NCI-H1694 (cell line): ENCODE results near the gene ARHGDIB.
A peak's percentile ranks its signal among the peaks of the same experiment; 100 is the strongest.

ENCODE experiments used
- DNase-seq: peaks from one replicate; lab custom pipeline; 2025; lab: John Stamatoyannopoulos, UW

Gene ARHGDIB

DNA sequence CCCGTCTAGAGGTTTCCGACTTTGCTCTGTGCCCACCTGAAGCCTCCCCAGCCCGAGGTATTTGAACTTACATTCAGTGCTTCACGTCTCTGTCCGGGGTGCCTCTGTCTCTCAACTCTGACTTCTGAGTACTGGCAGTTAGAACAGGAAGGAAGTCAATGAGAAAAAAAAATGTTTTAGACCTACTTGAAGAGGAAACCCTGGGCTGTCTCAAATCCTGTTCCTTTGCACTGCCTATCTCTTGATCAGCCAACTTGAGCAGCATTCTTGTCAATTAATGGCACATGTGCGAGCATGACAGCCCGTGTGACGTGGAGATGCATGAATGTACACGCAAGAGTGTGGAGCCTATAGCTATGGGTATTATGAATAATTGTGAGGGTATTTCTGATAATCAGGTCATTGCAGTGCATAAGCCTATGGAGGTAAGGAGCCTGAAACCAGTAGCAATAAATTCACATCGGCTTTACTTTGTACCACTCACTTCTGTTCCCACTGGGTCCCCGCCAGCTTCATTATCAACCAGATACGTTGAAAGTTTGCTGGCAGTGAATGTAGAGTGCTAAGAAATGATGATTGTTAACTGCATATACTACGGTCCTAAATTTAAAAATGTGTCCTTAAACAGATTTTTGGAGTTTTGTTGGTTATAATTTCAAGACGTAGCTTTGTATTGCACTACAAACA is at the start of gene ARHGDIB:
TSS of gene ARHGDIB (minus strand) at position 136 of the 687 bp plus-strand sequence. CDS start 10,889 bp downstream, outside the sequence.
- DNase-seq: no peak

DNA sequence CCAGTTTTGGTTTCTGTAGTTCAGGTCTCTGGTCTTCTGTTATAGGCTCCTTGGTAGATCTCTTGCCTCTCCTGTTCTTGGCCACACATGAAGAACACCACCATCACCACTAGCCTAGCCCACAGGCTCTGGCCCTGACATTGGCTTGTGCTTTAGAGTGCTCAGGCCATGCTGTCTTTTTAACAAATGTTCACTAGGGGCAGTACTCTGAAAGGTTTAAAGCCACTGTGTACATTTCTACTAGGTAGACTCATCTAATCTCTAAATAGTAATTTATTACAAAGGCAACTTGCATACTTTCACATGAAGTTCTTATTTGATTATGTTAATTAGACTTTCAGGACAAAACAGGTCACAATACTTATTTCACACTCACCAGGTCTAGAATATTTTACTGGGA is 49.8 kb upstream of the ARHGDIB start:
- no peak for DNase-seq

- DNase-seq: no peak
Observed at GRCh38 chr12:15007551-15007950, 46.1 kb upstream of the ARHGDIB start.

DNA sequence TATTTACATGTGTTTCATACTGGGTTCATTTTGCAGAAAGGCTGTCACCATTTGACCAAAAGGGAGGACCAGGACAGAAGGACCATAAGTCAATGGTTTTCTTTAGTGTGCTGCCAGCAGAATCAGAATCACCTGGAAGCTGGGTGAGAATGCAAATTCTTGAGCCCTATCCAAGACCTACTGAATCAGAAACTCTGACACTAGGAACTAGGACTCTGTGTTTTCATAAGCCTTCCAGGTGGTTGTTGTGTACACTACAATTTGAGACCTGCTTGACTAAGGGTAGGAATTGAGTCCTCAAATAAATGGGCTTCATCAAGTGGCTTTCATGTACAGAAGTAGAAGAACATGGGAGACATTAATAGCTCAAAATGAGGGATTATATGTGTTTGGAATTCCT is 43.7 kb upstream of the ARHGDIB start:
- no peak for DNase-seq

DNA sequence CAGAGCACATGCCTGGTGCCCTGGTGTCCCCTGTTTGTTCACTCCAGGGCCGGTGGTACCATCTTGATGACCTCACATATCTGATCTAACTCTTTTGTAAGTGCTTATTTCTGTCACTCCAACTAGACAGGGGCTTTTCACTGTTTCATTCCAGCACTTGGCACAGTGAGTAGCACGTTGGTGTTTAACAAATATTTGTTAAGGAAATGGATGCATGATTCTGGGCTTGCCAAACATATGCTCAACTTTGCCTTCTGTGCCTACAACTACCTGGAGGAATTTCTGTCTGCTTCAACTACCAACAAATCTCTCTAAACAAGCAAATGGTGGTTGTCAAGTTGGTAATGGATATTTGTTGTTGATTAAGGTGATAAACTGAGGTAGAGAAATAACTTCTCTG is 43.0 kb upstream of the ARHGDIB start:
- DNase-seq: no peak

GRCh38 chr12:15001733-15002382 is 40.5 kb upstream of the ARHGDIB start:
- DNase-seq: no peak

- DNase-seq: no peak
Observed at GRCh38 chr12:15000575-15000974, 39.2 kb upstream of the ARHGDIB start.

DNA sequence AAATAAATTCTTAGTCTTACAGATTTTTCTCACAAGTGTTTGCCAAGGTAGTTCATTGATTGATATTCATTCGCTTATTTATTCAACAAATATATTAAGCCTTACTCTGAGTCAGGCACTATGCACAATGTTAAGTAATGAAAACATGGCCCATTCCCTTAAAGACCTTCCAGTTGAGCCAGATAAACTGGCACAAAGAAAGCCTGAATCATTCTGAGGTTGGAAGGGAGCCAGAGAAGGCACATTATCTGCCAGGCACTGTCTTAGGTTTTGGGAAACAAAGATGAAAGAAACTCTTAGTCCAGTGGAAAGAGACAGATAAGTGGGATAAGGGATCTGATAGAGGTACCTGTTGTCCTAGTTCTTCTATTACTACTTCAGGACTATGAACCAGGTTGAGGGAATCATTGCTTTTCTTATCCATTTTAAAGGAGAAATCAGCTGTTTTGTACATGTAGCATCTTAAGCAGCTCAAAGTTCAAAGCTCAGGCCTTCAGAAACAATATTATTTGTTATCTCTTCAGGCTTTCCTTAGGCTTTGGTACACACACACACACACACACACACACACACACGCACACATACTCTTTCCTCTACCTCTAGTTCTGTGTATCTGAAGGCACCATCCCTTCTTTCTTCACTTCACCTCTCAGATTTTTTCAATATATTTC is 38.4 kb upstream of the ARHGDIB start:
- DNase-seq: no peak

- DNase-seq: no peak
Observed at GRCh38 chr12:14999021-14999694, 37.8 kb upstream of the ARHGDIB start.

- no peak for DNase-seq
Observed at GRCh38 chr12:14997998-14998397, 36.6 kb upstream of the ARHGDIB start.

- peak; percentile 89 for DNase-seq
Observed at GRCh38 chr12:14995583-14996425, 34.4 kb upstream of the ARHGDIB start.

DNA sequence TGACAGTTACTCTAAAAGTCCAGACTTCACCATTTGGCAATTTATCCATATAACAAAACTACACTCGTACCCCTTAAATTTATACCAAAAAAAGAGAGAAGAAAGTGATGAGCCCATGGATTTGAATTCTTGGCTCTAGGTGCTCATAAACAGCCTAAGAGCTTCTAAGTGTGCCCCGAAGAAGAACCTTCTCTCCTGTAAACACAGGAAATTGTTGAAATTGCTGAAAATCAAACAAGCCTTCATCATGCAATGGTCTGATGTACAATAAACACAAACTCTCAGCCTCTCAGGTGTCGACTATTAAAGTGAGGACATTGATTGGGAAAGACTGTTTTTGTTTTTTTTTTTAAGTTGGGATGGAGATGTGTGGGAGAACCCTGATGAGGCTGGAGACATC is 33.2 kb upstream of the ARHGDIB start:
- no peak for DNase-seq

- no peak for DNase-seq
Observed at GRCh38 chr12:14993537-14994266, 32.3 kb upstream of the ARHGDIB start.

DNA sequence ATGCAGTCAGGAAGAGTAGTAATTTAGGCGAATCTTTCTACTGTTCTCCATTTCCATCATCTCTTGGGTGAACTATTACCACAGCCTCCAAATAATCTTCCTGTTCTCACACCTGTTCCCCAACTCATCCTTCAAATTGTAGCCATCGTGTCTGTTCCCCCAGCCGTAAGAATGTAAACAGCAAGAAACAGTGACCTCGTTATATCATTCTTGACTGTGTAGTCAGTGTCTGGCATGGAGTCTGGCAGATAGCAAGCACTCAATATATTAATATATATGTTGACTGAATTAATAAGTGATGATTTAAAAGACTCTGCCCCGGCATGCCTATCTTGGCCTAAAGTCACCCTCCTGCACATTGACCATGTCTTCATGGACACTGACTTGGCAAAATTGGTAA is 31.7 kb upstream of the ARHGDIB start:
- no peak for DNase-seq

DNA sequence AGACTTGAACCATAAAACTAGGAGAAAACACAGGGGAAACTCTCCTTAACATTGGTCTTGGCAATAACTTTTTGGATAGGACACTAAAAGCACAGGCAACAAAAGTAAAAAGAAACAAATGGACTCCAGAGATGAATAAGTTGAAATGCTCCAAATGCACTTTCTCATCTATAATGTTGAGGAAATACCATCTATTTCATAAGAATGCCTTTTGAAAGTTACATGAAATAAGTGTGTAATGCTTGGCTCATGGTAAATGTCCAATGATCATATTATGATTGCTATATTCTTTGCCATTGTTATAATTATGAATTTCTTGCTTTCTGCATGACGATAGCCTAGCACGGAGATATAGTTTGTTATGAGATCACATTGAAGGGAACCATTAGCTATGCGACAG is 31.3 kb upstream of the ARHGDIB start:
- DNase-seq: no peak

GRCh38 chr12:14991069-14991468 is 29.7 kb upstream of the ARHGDIB start:
- no peak for DNase-seq

GRCh38 chr12:14989790-14990189 is 28.4 kb upstream of the ARHGDIB start:
- DNase-seq: no peak

DNA sequence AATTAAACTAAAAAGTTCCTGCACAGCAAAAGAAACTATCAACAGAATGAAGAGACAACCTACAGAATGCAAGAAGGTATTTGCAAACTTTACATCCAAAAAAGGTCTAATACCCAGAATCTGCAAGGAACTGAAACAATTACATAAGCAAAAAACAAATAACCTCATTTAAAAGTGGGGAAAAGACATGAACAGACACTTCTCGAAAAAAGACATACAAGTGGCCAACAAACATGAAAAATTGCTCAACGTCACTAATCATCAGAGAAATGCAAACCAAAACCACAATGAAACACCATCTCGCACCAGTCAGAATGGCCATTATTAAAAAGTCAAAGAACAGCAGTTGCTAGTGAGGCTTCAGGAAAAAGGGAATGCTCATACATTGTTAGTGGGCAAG is 26.6 kb upstream of the ARHGDIB start:
- DNase-seq: no peak

GRCh38 chr12:14986449-14986848 is 25.0 kb upstream of the ARHGDIB start:
- DNase-seq: no peak

- DNase-seq: no peak
Observed at GRCh38 chr12:14984766-14985285, 23.4 kb upstream of the ARHGDIB start.

DNA sequence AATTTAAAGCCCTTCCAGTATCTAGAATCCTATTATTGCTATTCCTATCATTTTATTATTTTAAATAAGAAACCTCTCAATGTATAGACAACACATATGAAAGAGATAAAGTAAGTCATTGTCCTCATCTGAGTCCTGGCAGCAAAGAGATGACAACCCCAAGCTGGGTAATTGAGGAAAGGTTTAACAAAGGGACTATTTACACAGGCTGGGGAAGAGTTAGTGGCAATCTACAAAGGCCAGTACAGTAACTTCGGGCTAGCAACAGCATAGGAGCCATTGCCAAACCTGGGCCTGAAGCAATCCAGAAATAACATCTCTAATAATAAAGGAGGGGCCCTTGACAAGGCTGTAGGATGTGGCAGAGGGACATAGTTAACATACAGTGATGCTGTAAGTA is 22.6 kb upstream of the ARHGDIB start:
- no peak for DNase-seq
